GM18526 (cell line): ENCODE measurements around the gene WDFY2.

ENCODE experiments used
- POLR2A ChIP-seq: IDR thresholded peaks from 3 replicates; pipeline ENCODE4 v1.6.1; 2011; ENCODE audit not compliant: insufficient read length; ENCODE audit errors: extremely low read depth

Gene WDFY2

GRCh38 chr13:51765142-51765515, 180.9 kb downstream of the WDFY2 start:
- no peak for TF ChIP-seq POLR2A

- TF ChIP-seq POLR2A = no peak
These were observed 182.8 kb downstream of the WDFY2 start for GRCh38 chr13:51767100-51767499.

- no peak for TF ChIP-seq POLR2A
These were observed 184.2 kb downstream of the WDFY2 start for GRCh38 chr13:51768378-51768921.

GRCh38 chr13:51768976-51769375, 184.7 kb downstream of the WDFY2 start:
- no peak for TF ChIP-seq POLR2A

GRCh38 chr13:51769455-51770127, 185.3 kb downstream of the WDFY2 start:
- no peak for TF ChIP-seq POLR2A

GRCh38 chr13:51770160-51770559, 185.9 kb downstream of the WDFY2 start:
- TF ChIP-seq POLR2A = no peak

GRCh38 chr13:51770681-51771417, 186.6 kb downstream of the WDFY2 start:
- TF ChIP-seq POLR2A = no peak

GRCh38 chr13:51771418-51772104, 187.3 kb downstream of the WDFY2 start:
- TF ChIP-seq POLR2A = no peak

GRCh38 chr13:51772105-51772455, 187.8 kb downstream of the WDFY2 start:
- no peak for TF ChIP-seq POLR2A

GRCh38 chr13:51772781-51773180, 188.5 kb downstream of the WDFY2 start:
- TF ChIP-seq POLR2A = no peak

- TF ChIP-seq POLR2A = no peak
These were observed 189.3 kb downstream of the WDFY2 start for GRCh38 chr13:51773515-51773914.

- no peak for TF ChIP-seq POLR2A
These were observed 191.9 kb downstream of the WDFY2 start for GRCh38 chr13:51776179-51776578.

GRCh38 chr13:51777921-51778320, 193.7 kb downstream of the WDFY2 start:
- TF ChIP-seq POLR2A = no peak

- TF ChIP-seq POLR2A = no peak
These were observed 194.1 kb downstream of the WDFY2 start for GRCh38 chr13:51778392-51778791.

- TF ChIP-seq POLR2A = no peak
These were observed 195.8 kb downstream of the WDFY2 start for GRCh38 chr13:51780099-51780498.

GRCh38 chr13:51781246-51782022, 197.2 kb downstream of the WDFY2 start:
- TF ChIP-seq POLR2A = no peak
